IMR-90 (cell line): ENCODE measurements around the gene SIK2. TPM values are rescaled to one million over a fixed set of nuclear protein-coding genes. Genes with fewer than 3 reads are reported as not detected.
"Not testable (repeated sequence)": the region's sequence is repeated elsewhere in the genome, so short reads cannot be mapped to it uniquely, and the experiment has no call there.

Source experiments
- ATAC-seq: fragments of 200-7000 bp; cut with Tn5 transposase; 2 replicates; pipeline ENCODE4 v1.9.1; 2020; ENCODE audit warnings: low read depth, mild to moderate bottlenecking, moderate library complexity
- BruUV-seq: library from RNA; stranded (reverse); fragments of 400-500 nt; replicated peaks from 2 replicates; lab custom pipeline; 2021; lab: Mats Ljungman, UMichigan
- CTCF ChIA-PET: fragments of 300-600 bp; formaldehyde crosslinking; extraction: SDS; loops from one replicate; lab custom pipeline; 2021; ENCODE audit warnings: antibody characterized with exemption; lab: Yijun Ruan, JAX
- POLR2A ChIA-PET: fragments of 300-600 bp; sonication (Branson Sonifier 250); formaldehyde crosslinking; loops from one replicate; lab custom pipeline; 2022; ENCODE audit warnings: antibody characterized with exemption; ENCODE audit not compliant: unreplicated experiment; lab: Charles Lee
- DNase-seq: peaks from one replicate; pipeline ENCODE4 v3.0.0; 2013
- H2AFZ ChIP-seq: replicated peaks from 2 replicates; pipeline ENCODE3; 2013; ENCODE audit warnings: low read length, mild to moderate bottlenecking; ENCODE audit not compliant: poor library complexity
- H2AK5ac ChIP-seq: 2 replicates; pipeline ENCODE4 v1.6.1; 2013; ENCODE audit warnings: low read depth, low read length, inconsistent platforms
- H2AK9ac ChIP-seq: replicated peaks from 2 replicates; pipeline ENCODE3; 2013; ENCODE audit warnings: mild to moderate bottlenecking, low read depth, low read length, moderate library complexity; ENCODE audit not compliant: poor library complexity
- H2BK120ac ChIP-seq: 2 replicates; pipeline ENCODE4 v1.6.1; 2013; ENCODE audit warnings: low read depth, low read length, inconsistent platforms
- H2BK15ac ChIP-seq: 3 replicates; pipeline ENCODE4 v1.6.1; 2013; ENCODE audit warnings: low read depth, low read length, inconsistent platforms
- H2BK20ac ChIP-seq: 2 replicates; pipeline ENCODE4 v1.6.1; 2013; ENCODE audit warnings: low read depth, mild to moderate bottlenecking, inconsistent platforms, low read length, moderate library complexity
- H2BK5ac ChIP-seq: 2 replicates; pipeline ENCODE4 v1.6.1; 2013; ENCODE audit warnings: mild to moderate bottlenecking, low read depth, low read length, inconsistent platforms; ENCODE audit not compliant: poor library complexity, severe bottlenecking
- H3K14ac ChIP-seq: replicated peaks from 2 replicates; pipeline ENCODE4 v1.6.1; 2013; ENCODE audit warnings: low read depth, low read length, inconsistent platforms
- H3K18ac ChIP-seq: 2 replicates; pipeline ENCODE4 v1.6.1; 2013; ENCODE audit warnings: low read depth, low read length, control low read depth
- H3K23ac ChIP-seq: 2 replicates; pipeline ENCODE4 v1.6.1; 2013; ENCODE audit warnings: low read depth, low read length, inconsistent platforms
- H3K27ac ChIP-seq: 2 replicates; pipeline ENCODE4 v1.5.1; 2013; ENCODE audit warnings: mild to moderate bottlenecking, control low read depth, low read length; ENCODE audit not compliant: insufficient read depth
- H3K27me3 ChIP-seq: 2 replicates; pipeline ENCODE4 v1.6.1; 2013; ENCODE audit warnings: low read length; ENCODE audit not compliant: control insufficient read depth, insufficient read depth
- H3K36me3 ChIP-seq: 2 replicates; pipeline ENCODE4 v1.6.1; 2013; ENCODE audit warnings: low read length, mixed read lengths; ENCODE audit not compliant: control insufficient read depth, insufficient read depth
- H3K4ac ChIP-seq: 2 replicates; pipeline ENCODE4 v1.6.1; 2013; ENCODE audit warnings: low read depth, low read length, inconsistent platforms
- H3K4me1 ChIP-seq: 2 replicates; pipeline ENCODE4 v1.6.1; 2013; ENCODE audit warnings: low read length, mixed read lengths; ENCODE audit not compliant: control insufficient read depth, insufficient read depth
- H3K4me2 ChIP-seq: 2 replicates; pipeline ENCODE4 v1.6.1; 2013; ENCODE audit warnings: low read depth, mild to moderate bottlenecking, control low read depth, low read length, moderate library complexity
- H3K4me3 ChIP-seq: 2 replicates; pipeline ENCODE4 v1.5.1; 2013; ENCODE audit warnings: low read depth, mild to moderate bottlenecking, control low read depth, low read length, moderate library complexity; ENCODE audit not compliant: insufficient read depth
- H3K56ac ChIP-seq: 2 replicates; pipeline ENCODE4 v1.6.1; 2013; ENCODE audit warnings: low read length, inconsistent platforms; ENCODE audit not compliant: insufficient read depth; ENCODE audit errors: extremely low read depth
- H3K79me1 ChIP-seq, 2 experiments: 2 replicates each; pipeline ENCODE4 v1.6.1; 2013; ENCODE audit warnings: low read length in 2 of 2, inconsistent platforms in 1 of 2, low read depth in 1 of 2
- H3K9ac ChIP-seq: 2 replicates; pipeline ENCODE4 v1.6.1; 2013; ENCODE audit warnings: low read depth, low read length, control low read depth
- H3K9me1 ChIP-seq: 2 replicates; pipeline ENCODE4 v1.6.1; 2013; ENCODE audit warnings: low read length, inconsistent platforms; ENCODE audit not compliant: insufficient read depth
- H3K9me3 ChIP-seq: 2 replicates; pipeline ENCODE4 v1.6.1; 2013; ENCODE audit warnings: low read length; ENCODE audit not compliant: control insufficient read depth, insufficient read depth
- H4K20me1 ChIP-seq: 2 replicates; pipeline ENCODE4 v1.6.1; 2013; ENCODE audit warnings: low read length, inconsistent platforms; ENCODE audit not compliant: insufficient read depth
- H4K5ac ChIP-seq: 2 replicates; pipeline ENCODE4 v1.6.1; 2013; ENCODE audit warnings: mild to moderate bottlenecking, low read depth, low read length, control low read depth
- H4K8ac ChIP-seq, 2 experiments: 2 replicates each; pipeline ENCODE4 v1.6.1; 2013; ENCODE audit warnings: low read depth in 2 of 2, low read length in 2 of 2, control low read depth in 1 of 2, inconsistent platforms in 1 of 2
- H4K91ac ChIP-seq: 2 replicates; pipeline ENCODE4 v1.6.1; 2013; ENCODE audit warnings: low read depth, low read length, inconsistent platforms; ENCODE audit not compliant: insufficient read depth
- WGBS, 2 experiments: methylation state at CpG; one replicate each; pipeline versions ENCODE4 v1.1.5 to v1.1.7; 2013; ENCODE audit warnings: missing lambda C conversion rate in 2 of 2; ENCODE audit not compliant: insufficient read length in 1 of 2; ENCODE audit errors: extremely low coverage in 2 of 2; 5-methylcytosine and 5-hydroxymethylcytosine counted together
- dilution Hi-C: fragments of 300-500 bp; cut with HindIII; formaldehyde crosslinking; loops from one replicate; pipeline ENCODE4 v1.14.3; 2018; ENCODE audit warnings: low sequenced_read_pairs; ENCODE audit not compliant: unreplicated experiment
- in situ Hi-C: fragments of 300-500 bp; cut with MboI; formaldehyde crosslinking; loops from 3 replicates; pipeline ENCODE4 v1.14.3; 2019; ENCODE audit warnings: low sequenced_read_pairs, inconsistent platforms, mixed read lengths
- intact Hi-C: fragments of 100-400 bp; cut with micrococcal nuclease; formaldehyde crosslinking; loops from 2 replicates; pipeline ENCODE4 v1.10.0; 2022
- polyA plus RNA-seq, 3 experiments: library from polyadenylated mRNA; depleted of rRNA; stranded (reverse); fragments of >200 nt; gene quantifications; 2 replicates each; pipeline ENCODE4 v1.2.3, GENCODE V29; 2012; ENCODE audit warnings: low replicate concordance in 1 of 3
- total RNA-seq: library from RNA; depleted of rRNA; stranded (reverse); fragments of >200 nt; gene quantifications from 2 replicates; pipeline ENCODE4 v1.2.3, GENCODE V29; 2012

Gene SIK2
- total and polyA plus RNA-seq, 2 of the 4 experiments (the other 2 are of a cell fraction): 7.9 to 10.4 TPM

GRCh38 chr11:111658493-111658892 lies 56.2 kb downstream of the SIK2 start:
- POLR2A ChIA-PET, BruUV-seq: not testable (repeated sequence)
- 100% methylated on average over 1 of the region's 3 CpGs; no CpG with 5 or more reads in 1 of the 2 experiments for WGBS, 2 experiments

More at GRCh38 chr11:111658493-111658892, 56.2 kb downstream of the SIK2 start:
- intact Hi-C loops, H3K9me3 ChIP-seq, ATAC-seq, in situ Hi-C loops, H3K4me2 ChIP-seq, H3K9ac ChIP-seq, H2AK5ac ChIP-seq, H2AK9ac ChIP-seq, H3K4me3 ChIP-seq, H4K20me1 ChIP-seq, H3K18ac ChIP-seq, H2BK20ac ChIP-seq, H4K91ac ChIP-seq, H3K23ac ChIP-seq, H4K8ac ChIP-seq, H4K5ac ChIP-seq, H2BK5ac ChIP-seq, H3K56ac ChIP-seq, H2BK120ac ChIP-seq, H3K36me3 ChIP-seq, H3K4me1 ChIP-seq, H3K27me3 ChIP-seq, DNase-seq, H3K27ac ChIP-seq, H3K4ac ChIP-seq, H3K14ac ChIP-seq, H2BK15ac ChIP-seq, H2AFZ ChIP-seq, dilution Hi-C loops: not testable (repeated sequence)
- H3K9me1 ChIP-seq: peaks cover 10% of the 10 kb centered on the region; the same call in 1 of the 2 replicates
- CTCF ChIA-PET: interaction anchor here (1.1 kb wide), 1 partner anchor 16 kb away, joined by 3 read pairs; no protein-coding TSS in a partner anchor
- peaks cover 31 to 60% of the 10 kb centered on the region in 2 experiments for H3K79me1 ChIP-seq
